GM18507 (cell line): ENCODE data around the gene CHN1.

Experiments used
- DNase-seq: peaks from one replicate; pipeline ENCODE4 v3.0.0; 2011; ENCODE audit warnings: low read depth; ENCODE audit not compliant: insufficient read length; ENCODE audit errors: extremely low spot score
- FAIRE-seq: peaks from 2 replicates; lab custom pipeline; 2011; peaks lifted over from hg19 to GRCh38; lab: Jason Lieb, UNC

Gene CHN1

DNA sequence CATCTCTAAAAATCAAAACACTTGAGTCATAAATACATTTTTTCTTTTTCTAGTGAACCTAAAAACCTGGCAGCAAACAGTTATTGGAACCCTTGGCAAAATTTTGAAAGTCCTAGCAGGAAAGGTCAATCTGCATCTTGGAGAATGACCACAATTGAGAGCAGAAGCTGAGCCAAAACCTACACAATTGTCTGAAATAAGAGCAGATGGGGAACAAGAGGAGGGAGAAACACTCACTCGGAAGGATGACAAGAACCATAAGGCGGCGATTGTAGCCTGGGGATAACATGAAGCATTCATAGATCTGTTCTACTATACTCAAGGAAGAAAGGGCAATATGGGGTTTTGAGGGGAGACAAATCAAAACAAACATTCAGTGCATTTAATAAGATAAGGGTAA is 117.0 kb downstream of the CHN1 start:
- no peak for FAIRE-seq
- DNase-seq, result no peak

DNA sequence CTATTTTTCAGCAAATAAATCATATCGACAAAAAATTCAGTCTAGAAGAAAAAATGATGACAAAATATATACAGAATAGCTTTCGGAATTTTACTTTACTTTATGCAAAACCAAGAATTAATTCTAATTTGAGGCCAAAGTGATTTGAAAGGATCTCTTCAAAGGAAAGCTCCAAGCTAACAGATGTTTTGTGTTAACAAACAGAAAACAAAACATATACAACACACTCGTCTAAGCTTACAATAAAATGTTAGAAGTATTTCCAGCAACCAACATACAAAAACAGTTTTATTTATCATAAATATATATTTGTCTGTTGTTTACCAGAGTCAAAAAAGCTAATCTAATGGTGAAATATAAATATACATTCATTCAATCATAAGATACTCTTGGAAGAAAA is 122.8 kb downstream of the CHN1 start:
- FAIRE-seq (no peak), DNase-seq (no peak)

DNA sequence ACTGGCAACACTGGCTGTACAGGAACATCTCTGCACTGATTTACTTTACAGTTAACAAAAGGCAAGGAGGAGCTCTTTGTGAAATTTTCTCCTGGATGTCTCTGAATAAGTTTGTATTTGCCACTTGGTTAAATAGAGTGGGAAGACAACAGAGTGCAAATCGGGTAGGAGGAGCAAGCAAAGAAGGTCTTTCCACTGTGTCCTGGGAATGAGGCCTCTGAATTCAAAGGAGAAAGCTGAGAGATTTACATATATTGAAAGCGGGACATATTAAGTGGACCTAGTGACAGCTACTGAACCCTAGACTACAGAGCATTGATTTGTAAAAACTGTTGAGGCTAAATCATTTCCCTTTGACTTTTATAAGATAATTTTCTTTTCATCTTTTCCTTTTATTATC is 123.5 kb downstream of the CHN1 start:
- FAIRE-seq, result no peak
- DNase-seq, result no peak

GRCh38 chr2:174878537-174879147 is 126.5 kb downstream of the CHN1 start:
- DNase-seq (no peak), FAIRE-seq (no peak)

DNA sequence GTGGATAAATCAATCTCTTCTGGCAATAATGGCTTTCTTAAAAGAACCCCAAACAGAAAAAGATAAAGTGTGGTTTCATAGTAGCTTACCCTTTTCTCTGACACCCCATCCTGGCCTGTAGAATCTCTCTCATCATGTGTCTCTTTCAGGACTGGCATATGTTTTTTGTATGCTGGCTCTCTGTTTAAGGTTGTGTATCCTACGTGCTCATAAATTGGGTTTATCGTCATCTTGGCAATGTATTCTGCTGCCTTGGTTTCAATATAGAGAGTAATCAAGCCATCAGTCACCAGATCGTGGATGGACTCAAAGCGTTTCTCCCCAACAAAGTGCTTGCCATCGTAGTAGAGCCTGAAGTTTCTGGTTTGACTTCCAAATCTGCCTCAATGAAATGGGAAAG is 127.4 kb downstream of the CHN1 start:
- FAIRE-seq, result no peak

GRCh38 chr2:174877301-174877700 is 127.9 kb downstream of the CHN1 start:
- DNase-seq, result no peak
- FAIRE-seq, result no peak

More for the DNA sequence above, 127.4 kb downstream of the CHN1 start:
- DNase-seq, result no peak

DNA sequence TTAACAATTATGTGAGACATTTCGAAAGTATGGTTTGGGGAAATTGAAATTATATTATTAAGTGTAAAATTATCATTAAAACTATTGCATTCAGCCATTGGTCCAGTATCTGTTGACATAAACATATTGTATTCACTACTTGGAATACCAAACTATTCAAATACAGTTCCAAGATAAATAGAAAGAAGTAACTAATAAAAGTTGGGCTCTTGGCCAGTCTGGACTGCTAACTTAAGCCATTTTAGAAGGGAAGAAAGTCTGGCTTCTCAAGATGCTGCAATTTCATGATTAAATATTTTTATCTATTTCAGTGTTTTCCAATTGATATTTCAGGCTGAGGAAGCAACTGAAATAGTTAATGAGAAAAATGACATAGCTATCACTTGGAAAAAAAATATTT is 131.1 kb downstream of the CHN1 start:
- no peak for FAIRE-seq

GRCh38 chr2:174873471-174873870 is 131.7 kb downstream of the CHN1 start:
- DNase-seq, result no peak
- no peak for FAIRE-seq

More for the DNA sequence above, 131.1 kb downstream of the CHN1 start:
- no peak for DNase-seq

GRCh38 chr2:174870787-174871186 is 134.4 kb downstream of the CHN1 start:
- FAIRE-seq (no peak), DNase-seq (no peak)

GRCh38 chr2:174868878-174869277 is 136.3 kb downstream of the CHN1 start:
- DNase-seq (no peak), FAIRE-seq (no peak)

GRCh38 chr2:174866421-174866820 is 138.8 kb downstream of the CHN1 start:
- DNase-seq (no peak), FAIRE-seq (no peak)

- DNase-seq (no peak), FAIRE-seq (no peak)
Observed at GRCh38 chr2:174863183-174863582, 142.0 kb downstream of the CHN1 start.

DNA sequence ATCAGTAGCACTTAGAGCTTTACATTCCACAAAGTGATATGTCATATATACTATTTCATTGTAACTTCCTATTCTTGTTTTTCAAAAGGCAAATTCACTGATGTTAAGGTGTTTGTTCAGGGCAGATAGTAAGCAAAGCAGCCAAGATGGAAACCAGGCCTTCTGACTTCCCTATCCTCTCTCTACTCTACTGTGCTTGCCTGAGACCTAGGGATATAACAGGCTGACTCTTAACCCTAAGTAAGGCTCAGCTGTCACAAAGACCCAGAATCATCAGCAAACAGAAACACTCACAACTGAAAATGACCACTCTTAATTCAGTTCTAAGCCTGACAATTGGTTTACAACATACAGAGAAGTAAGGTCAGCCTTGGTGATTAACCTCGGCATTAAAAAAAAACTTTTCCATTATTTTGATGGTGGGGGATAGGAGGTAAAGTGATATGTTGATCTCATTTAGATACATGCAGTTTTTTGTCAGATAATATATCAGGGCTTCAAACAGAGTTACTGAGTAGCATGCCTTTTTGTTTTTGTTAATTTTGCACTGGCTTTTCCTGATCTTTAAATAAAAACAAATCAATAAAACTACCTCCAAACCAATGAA is 145.5 kb downstream of the CHN1 start:
- FAIRE-seq (no peak), DNase-seq (no peak)

- DNase-seq (no peak), FAIRE-seq (no peak)
Observed at GRCh38 chr2:174858745-174859144, 146.4 kb downstream of the CHN1 start.

DNA sequence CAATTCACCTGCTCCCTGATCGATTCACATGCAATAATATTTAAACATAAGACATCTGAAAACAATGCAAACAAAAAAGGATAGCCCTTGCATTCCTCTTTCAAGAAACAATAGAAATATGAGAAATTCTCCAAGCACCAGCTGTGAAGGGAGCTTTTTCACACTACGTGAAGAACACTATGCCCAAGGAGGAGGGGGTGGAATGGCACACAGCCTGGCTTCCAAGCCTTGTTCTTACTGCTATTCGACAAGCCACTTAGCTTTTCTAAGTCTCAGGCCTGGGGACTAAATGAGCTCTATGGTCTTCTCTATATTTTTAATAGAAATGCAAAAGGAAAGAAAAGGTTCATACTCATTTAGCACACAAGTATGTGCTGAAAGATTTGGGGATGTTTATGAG is 148.7 kb downstream of the CHN1 start:
- FAIRE-seq (no peak), DNase-seq (no peak)

DNA sequence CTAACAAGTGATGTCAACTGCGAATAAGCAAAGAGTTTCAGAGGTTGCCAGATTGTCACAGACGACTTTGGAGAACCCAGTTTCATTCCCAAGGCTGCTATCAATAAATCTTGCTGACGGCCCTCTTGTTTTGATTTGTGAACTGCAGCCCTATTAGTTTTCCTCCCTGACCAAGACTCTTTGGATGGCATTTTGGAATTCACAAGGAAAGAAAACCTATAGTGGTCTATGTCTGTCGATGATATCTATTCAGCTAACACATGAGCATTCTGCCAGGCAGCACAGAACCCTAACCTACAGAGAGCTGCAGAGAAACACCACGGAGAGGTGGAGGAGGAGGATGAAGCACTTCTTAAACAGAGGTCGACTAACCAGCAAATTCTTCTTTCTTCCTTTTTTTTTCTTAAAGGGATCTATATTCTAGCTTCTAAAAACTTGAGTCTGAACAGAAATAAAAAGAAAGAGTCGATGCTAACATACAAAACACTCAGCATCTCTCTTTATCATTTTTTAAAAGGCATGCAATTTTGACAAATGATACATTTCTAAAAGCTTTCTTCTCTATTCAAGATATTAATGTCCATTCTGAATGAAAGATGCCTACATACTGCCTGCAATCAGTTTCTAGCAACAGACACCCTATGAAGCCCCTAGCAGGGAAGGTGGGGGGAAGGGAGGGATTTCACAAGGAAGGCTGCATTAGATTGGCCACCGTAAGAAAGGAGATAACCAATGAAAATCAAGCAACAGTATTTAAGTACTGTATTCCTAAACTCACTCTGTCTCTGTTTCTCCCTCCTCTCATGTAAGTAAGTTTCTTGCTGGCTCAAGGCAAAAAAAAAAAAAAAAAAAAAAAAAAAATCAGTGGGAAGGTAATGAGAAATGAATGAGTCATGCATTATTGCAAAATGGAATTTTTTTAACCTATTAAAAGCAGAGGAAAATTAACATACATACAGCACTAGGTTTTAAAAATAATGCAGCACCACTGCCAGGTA is 157.9 kb downstream of the CHN1 start:
- FAIRE-seq, result no peak
- no peak for DNase-seq

GRCh38 chr2:174846218-174846617 is 159.0 kb downstream of the CHN1 start:
- FAIRE-seq, result no peak
- DNase-seq, result no peak

DNA sequence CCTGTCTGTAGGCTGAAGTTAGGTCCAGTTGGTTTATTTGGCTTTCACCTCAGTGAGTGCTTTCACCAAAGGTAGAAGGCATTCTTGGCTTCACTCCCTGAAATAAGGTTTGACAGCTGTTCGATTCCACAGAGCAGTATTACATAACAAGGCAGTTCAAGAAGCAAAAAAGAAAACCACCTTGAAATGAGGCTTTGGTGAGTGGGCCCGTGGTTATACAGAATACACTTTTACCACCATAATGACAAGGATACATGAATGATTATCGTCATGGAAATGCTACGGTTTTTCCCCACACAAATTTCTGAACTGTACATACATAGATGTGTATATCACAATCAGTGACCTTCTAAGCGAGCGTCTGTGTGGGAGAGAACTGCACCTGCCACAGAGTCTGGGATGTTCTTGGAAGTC is 160.9 kb downstream of the CHN1 start:
- DNase-seq (no peak), FAIRE-seq (no peak)

GRCh38 chr2:174842496-174842895 is 162.7 kb downstream of the CHN1 start:
- DNase-seq, result no peak
- no peak for FAIRE-seq

DNA sequence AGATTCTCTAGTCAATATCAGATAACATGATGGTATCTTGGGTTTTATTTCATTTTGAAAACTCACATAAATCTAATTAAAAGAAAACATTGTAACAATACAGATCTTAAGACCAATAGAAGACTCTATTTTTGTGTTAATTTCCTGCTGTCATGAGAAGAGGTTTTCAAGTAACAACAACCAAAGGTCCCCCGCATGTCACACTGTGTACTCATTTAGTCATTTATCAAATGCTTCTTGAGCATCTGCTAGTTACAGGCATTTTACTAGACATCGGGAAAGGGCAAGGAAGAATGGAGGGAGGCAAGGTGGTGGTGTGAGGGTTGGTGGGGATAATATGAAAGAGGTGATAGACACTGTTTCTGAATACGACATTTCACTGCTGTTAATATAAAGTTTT is 163.2 kb downstream of the CHN1 start:
- FAIRE-seq (no peak), DNase-seq (no peak)
